ENCODE measurements around the gene CNOT4. TPM values are rescaled to one million over a fixed set of nuclear protein-coding genes. Genes with fewer than 3 reads are reported as not detected.

The CNOT4 gene
- total and polyA plus RNA-seq, 2 of the 13 experiments (the other 11 are each of a cell fraction or from before 2014, with no cell fraction given): 7.4 to 8.4 TPM

DNA sequence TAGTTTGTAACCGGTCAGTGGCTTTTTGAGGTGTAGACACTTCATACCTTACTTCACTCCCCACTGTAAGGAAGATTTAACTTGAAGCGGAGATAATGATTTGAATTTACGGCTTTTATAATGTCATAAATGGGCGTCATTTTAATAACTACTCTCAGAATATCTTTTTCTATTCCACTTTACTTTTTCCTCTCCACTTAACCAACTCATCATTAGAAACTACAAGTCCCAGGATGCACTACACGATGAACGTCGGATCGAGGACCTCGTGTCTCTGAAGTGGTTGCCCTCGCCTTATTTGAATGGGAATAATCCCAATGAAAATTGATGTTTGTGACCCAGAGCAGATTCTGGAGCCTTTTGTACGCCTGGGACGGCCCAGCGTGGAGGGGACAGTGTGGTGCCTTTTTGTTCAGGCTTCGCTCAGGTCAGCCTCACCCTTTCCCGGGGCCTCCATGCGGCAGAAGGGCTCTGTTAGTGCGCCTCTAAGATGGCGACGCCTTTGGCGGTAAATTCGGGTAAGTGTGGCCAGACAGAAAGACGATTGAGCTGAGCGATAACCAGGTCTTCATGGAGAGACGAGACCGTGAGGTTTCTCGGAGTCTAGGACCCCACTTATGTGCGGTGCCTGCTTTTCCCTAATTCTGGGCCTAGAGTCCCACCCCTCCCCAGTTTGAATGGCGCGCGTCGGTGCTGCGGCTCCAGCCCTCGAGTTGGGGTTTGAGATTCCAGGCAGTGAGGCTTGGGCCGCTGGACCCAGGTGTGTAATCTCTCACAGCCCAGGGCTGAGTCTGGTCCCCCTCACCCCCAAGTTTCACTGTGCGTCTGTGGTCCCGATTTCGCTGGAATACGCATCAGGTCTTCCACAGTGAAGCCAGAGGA lies 47.8 kb upstream of the CNOT4 start, which contains the start of gene NUP205 (continued):
- TF ChIP-seq, protein P1, sequence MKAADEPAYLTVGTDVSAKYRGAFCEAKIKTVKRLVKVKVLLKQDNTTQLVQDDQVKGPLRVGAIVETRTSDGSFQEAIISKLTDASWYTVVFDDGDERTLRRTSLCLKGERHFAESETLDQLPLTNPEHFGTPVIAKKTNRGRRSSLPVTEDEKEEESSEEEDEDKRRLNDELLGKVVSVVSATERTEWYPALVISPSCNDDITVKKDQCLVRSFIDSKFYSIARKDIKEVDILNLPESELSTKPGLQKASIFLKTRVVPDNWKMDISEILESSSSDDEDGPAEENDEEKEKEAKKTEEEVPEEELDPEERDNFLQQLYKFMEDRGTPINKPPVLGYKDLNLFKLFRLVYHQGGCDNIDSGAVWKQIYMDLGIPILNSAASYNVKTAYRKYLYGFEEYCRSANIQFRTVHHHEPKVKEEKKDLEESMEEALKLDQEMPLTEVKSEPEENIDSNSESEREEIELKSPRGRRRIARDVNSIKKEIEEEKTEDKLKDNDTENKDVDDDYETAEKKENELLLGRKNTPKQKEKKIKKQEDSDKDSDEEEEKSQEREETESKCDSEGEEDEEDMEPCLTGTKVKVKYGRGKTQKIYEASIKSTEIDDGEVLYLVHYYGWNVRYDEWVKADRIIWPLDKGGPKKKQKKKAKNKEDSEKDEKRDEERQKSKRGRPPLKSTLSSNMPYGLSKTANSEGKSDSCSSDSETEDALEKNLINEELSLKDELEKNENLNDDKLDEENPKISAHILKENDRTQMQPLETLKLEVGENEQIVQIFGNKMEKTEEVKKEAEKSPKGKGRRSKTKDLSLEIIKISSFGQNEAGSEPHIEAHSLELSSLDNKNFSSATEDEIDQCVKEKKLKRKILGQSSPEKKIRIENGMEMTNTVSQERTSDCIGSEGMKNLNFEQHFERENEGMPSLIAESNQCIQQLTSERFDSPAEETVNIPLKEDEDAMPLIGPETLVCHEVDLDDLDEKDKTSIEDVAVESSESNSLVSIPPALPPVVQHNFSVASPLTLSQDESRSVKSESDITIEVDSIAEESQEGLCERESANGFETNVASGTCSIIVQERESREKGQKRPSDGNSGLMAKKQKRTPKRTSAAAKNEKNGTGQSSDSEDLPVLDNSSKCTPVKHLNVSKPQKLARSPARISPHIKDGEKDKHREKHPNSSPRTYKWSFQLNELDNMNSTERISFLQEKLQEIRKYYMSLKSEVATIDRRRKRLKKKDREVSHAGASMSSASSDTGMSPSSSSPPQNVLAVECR (CRISPR knock-in tag; IDR thresholded peaks at IDR 0.05; ENCODE audit: borderline replicate concordance): peak; percentile 91
- TF ChIP-seq, protein P2, sequence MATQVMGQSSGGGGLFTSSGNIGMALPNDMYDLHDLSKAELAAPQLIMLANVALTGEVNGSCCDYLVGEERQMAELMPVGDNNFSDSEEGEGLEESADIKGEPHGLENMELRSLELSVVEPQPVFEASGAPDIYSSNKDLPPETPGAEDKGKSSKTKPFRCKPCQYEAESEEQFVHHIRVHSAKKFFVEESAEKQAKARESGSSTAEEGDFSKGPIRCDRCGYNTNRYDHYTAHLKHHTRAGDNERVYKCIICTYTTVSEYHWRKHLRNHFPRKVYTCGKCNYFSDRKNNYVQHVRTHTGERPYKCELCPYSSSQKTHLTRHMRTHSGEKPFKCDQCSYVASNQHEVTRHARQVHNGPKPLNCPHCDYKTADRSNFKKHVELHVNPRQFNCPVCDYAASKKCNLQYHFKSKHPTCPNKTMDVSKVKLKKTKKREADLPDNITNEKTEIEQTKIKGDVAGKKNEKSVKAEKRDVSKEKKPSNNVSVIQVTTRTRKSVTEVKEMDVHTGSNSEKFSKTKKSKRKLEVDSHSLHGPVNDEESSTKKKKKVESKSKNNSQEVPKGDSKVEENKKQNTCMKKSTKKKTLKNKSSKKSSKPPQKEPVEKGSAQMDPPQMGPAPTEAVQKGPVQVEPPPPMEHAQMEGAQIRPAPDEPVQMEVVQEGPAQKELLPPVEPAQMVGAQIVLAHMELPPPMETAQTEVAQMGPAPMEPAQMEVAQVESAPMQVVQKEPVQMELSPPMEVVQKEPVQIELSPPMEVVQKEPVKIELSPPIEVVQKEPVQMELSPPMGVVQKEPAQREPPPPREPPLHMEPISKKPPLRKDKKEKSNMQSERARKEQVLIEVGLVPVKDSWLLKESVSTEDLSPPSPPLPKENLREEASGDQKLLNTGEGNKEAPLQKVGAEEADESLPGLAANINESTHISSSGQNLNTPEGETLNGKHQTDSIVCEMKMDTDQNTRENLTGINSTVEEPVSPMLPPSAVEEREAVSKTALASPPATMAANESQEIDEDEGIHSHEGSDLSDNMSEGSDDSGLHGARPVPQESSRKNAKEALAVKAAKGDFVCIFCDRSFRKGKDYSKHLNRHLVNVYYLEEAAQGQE (IDR thresholded peaks at IDR 0.05; ENCODE audit: borderline replicate concordance in 1 of 2, low read depth in 1 of 2, low read length in 2 of 2): no peak
- TF ChIP-seq, protein P3, sequence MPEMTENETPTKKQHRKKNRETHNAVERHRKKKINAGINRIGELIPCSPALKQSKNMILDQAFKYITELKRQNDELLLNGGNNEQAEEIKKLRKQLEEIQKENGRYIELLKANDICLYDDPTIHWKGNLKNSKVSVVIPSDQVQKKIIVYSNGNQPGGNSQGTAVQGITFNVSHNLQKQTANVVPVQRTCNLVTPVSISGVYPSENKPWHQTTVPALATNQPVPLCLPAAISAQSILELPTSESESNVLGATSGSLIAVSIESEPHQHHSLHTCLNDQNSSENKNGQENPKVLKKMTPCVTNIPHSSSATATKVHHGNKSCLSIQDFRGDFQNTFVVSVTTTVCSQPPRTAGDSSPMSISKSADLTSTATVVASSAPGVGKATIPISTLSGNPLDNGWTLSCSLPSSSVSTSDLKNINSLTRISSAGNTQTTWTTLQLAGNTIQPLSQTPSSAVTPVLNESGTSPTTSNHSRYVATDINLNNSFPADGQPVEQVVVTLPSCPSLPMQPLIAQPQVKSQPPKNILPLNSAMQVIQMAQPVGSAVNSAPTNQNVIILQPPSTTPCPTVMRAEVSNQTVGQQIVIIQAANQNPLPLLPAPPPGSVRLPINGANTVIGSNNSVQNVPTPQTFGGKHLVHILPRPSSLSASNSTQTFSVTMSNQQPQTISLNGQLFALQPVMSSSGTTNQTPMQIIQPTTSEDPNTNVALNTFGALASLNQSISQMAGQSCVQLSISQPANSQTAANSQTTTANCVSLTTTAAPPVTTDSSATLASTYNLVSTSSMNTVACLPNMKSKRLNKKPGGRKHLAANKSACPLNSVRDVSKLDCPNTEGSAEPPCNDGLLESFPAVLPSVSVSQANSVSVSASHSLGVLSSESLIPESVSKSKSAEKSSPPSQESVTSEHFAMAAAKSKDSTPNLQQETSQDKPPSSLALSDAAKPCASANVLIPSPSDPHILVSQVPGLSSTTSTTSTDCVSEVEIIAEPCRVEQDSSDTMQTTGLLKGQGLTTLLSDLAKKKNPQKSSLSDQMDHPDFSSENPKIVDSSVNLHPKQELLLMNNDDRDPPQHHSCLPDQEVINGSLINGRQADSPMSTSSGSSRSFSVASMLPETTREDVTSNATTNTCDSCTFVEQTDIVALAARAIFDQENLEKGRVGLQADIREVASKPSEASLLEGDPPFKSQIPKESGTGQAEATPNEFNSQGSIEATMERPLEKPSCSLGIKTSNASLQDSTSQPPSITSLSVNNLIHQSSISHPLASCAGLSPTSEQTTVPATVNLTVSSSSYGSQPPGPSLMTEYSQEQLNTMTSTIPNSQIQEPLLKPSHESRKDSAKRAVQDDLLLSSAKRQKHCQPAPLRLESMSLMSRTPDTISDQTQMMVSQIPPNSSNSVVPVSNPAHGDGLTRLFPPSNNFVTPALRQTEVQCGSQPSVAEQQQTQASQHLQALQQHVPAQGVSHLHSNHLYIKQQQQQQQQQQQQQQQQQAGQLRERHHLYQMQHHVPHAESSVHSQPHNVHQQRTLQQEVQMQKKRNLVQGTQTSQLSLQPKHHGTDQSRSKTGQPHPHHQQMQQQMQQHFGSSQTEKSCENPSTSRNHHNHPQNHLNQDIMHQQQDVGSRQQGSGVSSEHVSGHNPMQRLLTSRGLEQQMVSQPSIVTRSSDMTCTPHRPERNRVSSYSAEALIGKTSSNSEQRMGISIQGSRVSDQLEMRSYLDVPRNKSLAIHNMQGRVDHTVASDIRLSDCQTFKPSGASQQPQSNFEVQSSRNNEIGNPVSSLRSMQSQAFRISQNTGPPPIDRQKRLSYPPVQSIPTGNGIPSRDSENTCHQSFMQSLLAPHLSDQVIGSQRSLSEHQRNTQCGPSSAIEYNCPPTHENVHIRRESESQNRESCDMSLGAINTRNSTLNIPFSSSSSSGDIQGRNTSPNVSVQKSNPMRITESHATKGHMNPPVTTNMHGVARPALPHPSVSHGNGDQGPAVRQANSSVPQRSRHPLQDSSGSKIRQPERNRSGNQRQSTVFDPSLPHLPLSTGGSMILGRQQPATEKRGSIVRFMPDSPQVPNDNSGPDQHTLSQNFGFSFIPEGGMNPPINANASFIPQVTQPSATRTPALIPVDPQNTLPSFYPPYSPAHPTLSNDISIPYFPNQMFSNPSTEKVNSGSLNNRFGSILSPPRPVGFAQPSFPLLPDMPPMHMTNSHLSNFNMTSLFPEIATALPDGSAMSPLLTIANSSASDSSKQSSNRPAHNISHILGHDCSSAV (CRISPR knock-in tag; IDR thresholded peaks at IDR 0.05; ENCODE audit: borderline replicate concordance): no peak; the same call in 1 of the 2 replicates
- TF ChIP-seq NR2C2 (CRISPR knock-in tag; IDR thresholded peaks at IDR 0.05; ENCODE audit: borderline replicate concordance) (peak; percentile 81), FOXM1 (CRISPR knock-in tag; IDR thresholded peaks at IDR 0.05) (no peak), ZNF556 (CRISPR knock-in tag; IDR thresholded peaks at IDR 0.05; ENCODE audit: borderline replicate concordance) (peak; percentile 80; the same call in 1 of the 2 replicates), MEIS1 (CRISPR knock-in tag; IDR thresholded peaks at IDR 0.05; ENCODE audit: borderline replicate concordance) (peak; percentile 70; the same call in 1 of the 2 replicates), ZNF644 (CRISPR knock-in tag; IDR thresholded peaks at IDR 0.05; ENCODE audit: low read depth) (0 out of 2 replicates have a peak, but pooled peaks have one; percentile 54), ATF1 (CRISPR knock-in tag; IDR thresholded peaks at IDR 0.05) (peak; percentile 91), ZNF256 (CRISPR knock-in tag; conservative IDR thresholded peaks at IDR 0.05) (peak; percentile 24; the same call in 1 of the 2 replicates), ZNF547 (CRISPR knock-in tag; IDR thresholded peaks at IDR 0.05) (peak; percentile 54; the same call in 1 of the 2 replicates)

All from HepG2 (cell line).